DOHH2 (cell line): ENCODE measurements around the gene GAMT.

Experiments used
- EZH2phosphoT487 ChIP-seq: fragments of 200-600 bp; sonication (generic); IDR thresholded peaks from 2 replicates; pipeline ENCODE4 v1.6.1; 2017; ENCODE audit warnings: borderline replicate concordance, mild to moderate bottlenecking, antibody characterized with exemption, low read length, moderate library complexity, mixed read lengths
- TF ChIP-seq, protein P1 (sequence below): fragments of 200-600 bp; sonication (generic); IDR thresholded peaks from one replicate; pipeline ENCODE4 v1.5.1; 2014; ENCODE audit warnings: antibody characterized with exemption, mild to moderate bottlenecking, low read depth, low read length; ENCODE audit not compliant: poor library complexity, severe bottlenecking

DNA sequence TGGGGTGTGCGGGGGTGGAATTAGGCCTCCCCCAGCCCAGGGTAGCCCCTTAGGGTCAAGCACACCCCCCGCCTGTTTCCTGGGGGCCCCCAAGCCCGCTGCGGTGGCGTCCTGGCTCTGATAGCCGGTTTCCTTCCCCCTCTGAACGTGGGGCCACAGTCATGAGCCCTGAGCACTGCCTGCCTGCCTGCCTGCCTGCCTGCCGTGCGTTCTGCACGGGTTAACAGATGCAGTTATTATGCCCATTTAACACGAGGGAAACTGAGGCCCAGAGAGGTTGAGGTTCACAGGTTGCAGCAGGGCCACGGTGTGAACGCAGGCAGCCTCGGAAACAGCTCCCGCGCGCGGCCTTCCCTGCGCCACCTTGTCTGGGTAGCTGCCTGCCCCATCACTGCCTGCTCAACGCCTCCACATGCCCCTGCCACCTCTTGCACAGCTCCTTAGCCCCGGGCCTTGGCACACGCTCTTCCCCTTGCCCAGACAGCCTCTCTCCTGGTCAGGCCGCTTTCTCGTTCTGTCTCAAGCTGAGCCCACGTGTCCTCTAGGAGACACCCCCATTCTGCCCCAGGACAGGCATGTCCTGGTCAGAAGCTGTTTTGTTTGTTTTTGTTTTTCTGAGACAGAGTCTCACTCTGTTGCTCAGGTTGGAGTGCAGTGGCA, 1.2 kb upstream of the GAMT start:
- TF ChIP-seq EZH2phosphoT487, result no peak
- TF ChIP-seq, protein P1, sequence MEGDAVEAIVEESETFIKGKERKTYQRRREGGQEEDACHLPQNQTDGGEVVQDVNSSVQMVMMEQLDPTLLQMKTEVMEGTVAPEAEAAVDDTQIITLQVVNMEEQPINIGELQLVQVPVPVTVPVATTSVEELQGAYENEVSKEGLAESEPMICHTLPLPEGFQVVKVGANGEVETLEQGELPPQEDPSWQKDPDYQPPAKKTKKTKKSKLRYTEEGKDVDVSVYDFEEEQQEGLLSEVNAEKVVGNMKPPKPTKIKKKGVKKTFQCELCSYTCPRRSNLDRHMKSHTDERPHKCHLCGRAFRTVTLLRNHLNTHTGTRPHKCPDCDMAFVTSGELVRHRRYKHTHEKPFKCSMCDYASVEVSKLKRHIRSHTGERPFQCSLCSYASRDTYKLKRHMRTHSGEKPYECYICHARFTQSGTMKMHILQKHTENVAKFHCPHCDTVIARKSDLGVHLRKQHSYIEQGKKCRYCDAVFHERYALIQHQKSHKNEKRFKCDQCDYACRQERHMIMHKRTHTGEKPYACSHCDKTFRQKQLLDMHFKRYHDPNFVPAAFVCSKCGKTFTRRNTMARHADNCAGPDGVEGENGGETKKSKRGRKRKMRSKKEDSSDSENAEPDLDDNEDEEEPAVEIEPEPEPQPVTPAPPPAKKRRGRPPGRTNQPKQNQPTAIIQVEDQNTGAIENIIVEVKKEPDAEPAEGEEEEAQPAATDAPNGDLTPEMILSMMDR, result no peak
